OCI-LY3 (cell line): ENCODE results near the gene ALOX15.

Experiments
- EZH2phosphoT487 ChIP-seq: fragments of 200-600 bp; shearing (Covaris generic); IDR thresholded peaks from 2 replicates; pipeline ENCODE4 v1.6.1; 2018; ENCODE audit warnings: antibody characterized with exemption, mixed run types, low read depth
- TF ChIP-seq, protein P1 (sequence below): fragments of 200-600, 300-600 bp; sonication (generic); IDR thresholded peaks from 2 replicates; pipeline ENCODE4 v1.5.1; 2014; ENCODE audit warnings: antibody characterized with exemption, low read length, low read depth

DNA sequence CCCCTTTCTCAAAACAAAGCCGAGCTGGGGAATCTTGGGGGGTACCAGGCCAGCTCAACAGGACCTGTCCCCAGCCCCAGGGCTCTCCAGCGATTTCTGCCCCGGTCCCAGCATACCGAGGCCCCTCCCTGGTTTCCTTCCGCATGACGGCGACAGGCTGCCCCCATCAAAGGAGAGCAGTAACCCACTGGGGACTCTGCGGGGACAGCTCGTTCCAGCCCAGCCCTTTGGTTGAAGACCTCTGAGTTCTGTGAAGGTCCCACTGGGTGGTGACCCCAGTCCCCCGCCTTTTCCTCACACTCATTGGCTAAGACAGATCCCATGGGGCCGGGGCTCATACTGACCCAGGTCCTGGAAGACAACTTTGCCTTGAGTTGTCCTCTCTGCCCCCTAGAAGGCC, 53.1 kb downstream of the ALOX15 start:
- TF ChIP-seq, protein P1, sequence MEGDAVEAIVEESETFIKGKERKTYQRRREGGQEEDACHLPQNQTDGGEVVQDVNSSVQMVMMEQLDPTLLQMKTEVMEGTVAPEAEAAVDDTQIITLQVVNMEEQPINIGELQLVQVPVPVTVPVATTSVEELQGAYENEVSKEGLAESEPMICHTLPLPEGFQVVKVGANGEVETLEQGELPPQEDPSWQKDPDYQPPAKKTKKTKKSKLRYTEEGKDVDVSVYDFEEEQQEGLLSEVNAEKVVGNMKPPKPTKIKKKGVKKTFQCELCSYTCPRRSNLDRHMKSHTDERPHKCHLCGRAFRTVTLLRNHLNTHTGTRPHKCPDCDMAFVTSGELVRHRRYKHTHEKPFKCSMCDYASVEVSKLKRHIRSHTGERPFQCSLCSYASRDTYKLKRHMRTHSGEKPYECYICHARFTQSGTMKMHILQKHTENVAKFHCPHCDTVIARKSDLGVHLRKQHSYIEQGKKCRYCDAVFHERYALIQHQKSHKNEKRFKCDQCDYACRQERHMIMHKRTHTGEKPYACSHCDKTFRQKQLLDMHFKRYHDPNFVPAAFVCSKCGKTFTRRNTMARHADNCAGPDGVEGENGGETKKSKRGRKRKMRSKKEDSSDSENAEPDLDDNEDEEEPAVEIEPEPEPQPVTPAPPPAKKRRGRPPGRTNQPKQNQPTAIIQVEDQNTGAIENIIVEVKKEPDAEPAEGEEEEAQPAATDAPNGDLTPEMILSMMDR: no peak
- TF ChIP-seq EZH2phosphoT487: no peak
